ENCODE data around the gene CDPF1. TPM values are rescaled to one million over a fixed set of nuclear protein-coding genes. Genes with fewer than 3 reads are reported as not detected.

CDPF1 gene
- total RNA-seq, 1 donor from 2014 or later, result 11.1 TPM

GRCh38 chr22:46290843-46291785 is 41.0 kb upstream of the CDPF1 start:
- H3K27me3 Mint-ChIP-seq (ENCODE audit: unreplicated experiment), result no peaks in the 10 kb centered on the region
- DNase-seq (ENCODE audit: extremely low spot score, unreplicated experiment), result no peak
- H3K27ac Mint-ChIP-seq (ENCODE audit: unreplicated experiment), result no peak overlapping the region
- H3K9me3 Mint-ChIP-seq (ENCODE audit: unreplicated experiment), result peaks cover 2% of the 10 kb centered on the region
- H3K36me3 Mint-ChIP-seq (ENCODE audit: unreplicated experiment), result peaks cover 18% of the 10 kb centered on the region
- TF ChIP-seq, protein P1, sequence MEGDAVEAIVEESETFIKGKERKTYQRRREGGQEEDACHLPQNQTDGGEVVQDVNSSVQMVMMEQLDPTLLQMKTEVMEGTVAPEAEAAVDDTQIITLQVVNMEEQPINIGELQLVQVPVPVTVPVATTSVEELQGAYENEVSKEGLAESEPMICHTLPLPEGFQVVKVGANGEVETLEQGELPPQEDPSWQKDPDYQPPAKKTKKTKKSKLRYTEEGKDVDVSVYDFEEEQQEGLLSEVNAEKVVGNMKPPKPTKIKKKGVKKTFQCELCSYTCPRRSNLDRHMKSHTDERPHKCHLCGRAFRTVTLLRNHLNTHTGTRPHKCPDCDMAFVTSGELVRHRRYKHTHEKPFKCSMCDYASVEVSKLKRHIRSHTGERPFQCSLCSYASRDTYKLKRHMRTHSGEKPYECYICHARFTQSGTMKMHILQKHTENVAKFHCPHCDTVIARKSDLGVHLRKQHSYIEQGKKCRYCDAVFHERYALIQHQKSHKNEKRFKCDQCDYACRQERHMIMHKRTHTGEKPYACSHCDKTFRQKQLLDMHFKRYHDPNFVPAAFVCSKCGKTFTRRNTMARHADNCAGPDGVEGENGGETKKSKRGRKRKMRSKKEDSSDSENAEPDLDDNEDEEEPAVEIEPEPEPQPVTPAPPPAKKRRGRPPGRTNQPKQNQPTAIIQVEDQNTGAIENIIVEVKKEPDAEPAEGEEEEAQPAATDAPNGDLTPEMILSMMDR (IDR thresholded peaks at IDR 0.05), result no peak
- H3K4me1 Mint-ChIP-seq (ENCODE audit: unreplicated experiment), result peaks cover 20% of the 10 kb centered on the region
- H3K4me3 Mint-ChIP-seq (ENCODE audit: unreplicated experiment), result no peak overlapping the region

GRCh38 chr22:46290121-46290842 is 40.2 kb upstream of the CDPF1 start:
- Mint-ChIP-seq H3K4me3 (ENCODE audit: unreplicated experiment) (no peak overlapping the region), H3K36me3 (ENCODE audit: unreplicated experiment) (peaks cover 24% of the 10 kb centered on the region), H3K27me3 (ENCODE audit: unreplicated experiment) (no peaks in the 10 kb centered on the region), H3K9me3 (ENCODE audit: unreplicated experiment) (peaks cover 2% of the 10 kb centered on the region), H3K4me1 (ENCODE audit: unreplicated experiment) (peaks cover 12% of the 10 kb centered on the region), H3K27ac (ENCODE audit: unreplicated experiment) (no peak overlapping the region)
- TF ChIP-seq, protein P1 (IDR thresholded peaks at IDR 0.05), result no peak
- DNase-seq (ENCODE audit: extremely low spot score, unreplicated experiment), result no peak

DNA sequence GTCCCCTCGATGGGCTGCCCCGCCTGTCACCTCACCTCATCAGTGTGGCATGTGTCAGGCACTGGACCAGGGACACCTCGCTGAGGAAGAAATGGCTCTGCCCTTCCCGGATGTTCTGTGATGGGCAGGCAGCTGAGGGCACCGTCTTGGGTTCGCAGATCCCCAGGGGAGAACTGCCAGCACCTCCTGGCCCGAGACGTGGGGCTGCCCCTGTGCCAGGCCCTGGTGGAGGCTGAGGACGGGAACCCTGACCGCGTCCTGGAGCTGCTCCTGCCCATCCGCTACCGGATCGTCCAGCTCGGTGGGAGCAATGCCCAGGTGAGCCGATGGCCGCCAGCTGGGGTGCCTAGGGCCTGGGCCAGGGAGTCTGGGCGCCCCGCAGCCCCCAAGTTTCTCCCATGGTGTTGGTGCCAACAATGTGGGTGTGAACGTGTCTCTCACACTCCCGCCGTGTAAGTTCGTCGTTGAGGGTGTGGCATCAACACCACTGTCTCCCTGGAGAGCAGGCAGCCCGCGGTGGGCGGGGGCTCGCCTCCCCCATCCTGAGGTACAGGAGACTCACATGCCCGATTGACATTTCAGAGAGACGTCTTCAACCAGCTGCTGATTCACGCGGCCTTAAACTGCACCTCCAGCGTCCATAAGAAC is 39.3 kb upstream of the CDPF1 start:
- Mint-ChIP-seq H3K27ac (ENCODE audit: unreplicated experiment) (no peak overlapping the region), H3K27me3 (ENCODE audit: unreplicated experiment) (no peaks in the 10 kb centered on the region), H3K4me3 (ENCODE audit: unreplicated experiment) (no peak overlapping the region), H3K36me3 (ENCODE audit: unreplicated experiment) (peaks cover 30% of the 10 kb centered on the region), H3K4me1 (ENCODE audit: unreplicated experiment) (peaks cover 9% of the 10 kb centered on the region), H3K9me3 (ENCODE audit: unreplicated experiment) (peaks cover 2% of the 10 kb centered on the region)
- TF ChIP-seq, protein P1 (IDR thresholded peaks at IDR 0.05), result no peak
- DNase-seq (ENCODE audit: extremely low spot score, unreplicated experiment), result no peak

DNA sequence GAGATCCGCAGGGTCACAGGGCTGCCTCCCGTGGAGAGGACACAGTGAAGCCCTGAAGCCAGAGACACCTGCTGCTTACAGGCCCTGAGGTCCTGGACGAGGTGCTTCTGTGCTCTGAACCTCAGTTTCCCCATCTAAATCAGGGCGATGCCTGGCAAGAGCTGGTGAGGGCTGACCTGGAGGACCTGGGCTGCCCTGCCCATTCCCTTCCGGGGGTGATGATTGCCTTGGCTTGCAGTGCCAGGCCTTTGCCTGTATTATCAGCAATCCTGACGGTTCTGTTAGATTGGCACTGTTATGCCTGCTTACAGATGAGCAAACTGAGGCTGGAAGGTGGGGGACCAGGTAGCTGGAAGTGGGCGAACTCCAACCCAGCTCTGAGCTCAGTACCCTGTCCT is 38.8 kb upstream of the CDPF1 start:
- no peak overlapping the region for H3K27ac Mint-ChIP-seq (ENCODE audit: unreplicated experiment)
- no peaks in the 10 kb centered on the region for H3K27me3 Mint-ChIP-seq (ENCODE audit: unreplicated experiment)
- no peak for DNase-seq (ENCODE audit: extremely low spot score, unreplicated experiment)
- peaks cover 36% of the 10 kb centered on the region for H3K36me3 Mint-ChIP-seq (ENCODE audit: unreplicated experiment)
- no peak overlapping the region for H3K4me3 Mint-ChIP-seq (ENCODE audit: unreplicated experiment)
- peaks cover 2% of the 10 kb centered on the region for H3K9me3 Mint-ChIP-seq (ENCODE audit: unreplicated experiment)
- H3K4me1 Mint-ChIP-seq (ENCODE audit: unreplicated experiment), result peaks cover 9% of the 10 kb centered on the region
- TF ChIP-seq, protein P1 (IDR thresholded peaks at IDR 0.05), result no peak
